K562 (cell line): ENCODE results near the gene APCDD1.

Source experiments
- ESRRA ChIP-seq: fragments of 450-650 bp; IDR thresholded peaks from 2 replicates; pipeline ENCODE4 v1.6.1; 2014; ENCODE audit warnings: low read depth, mild to moderate bottlenecking, moderate library complexity, borderline replicate concordance
- NUFIP1 ChIP-seq: fragments of 450-650 bp; IDR thresholded peaks from 2 replicates; pipeline ENCODE4 v1.6.1; 2018; ENCODE audit not compliant: partially characterized antibody
- POLR2A ChIP-seq: fragments of 450-650 bp; conservative IDR thresholded peaks from 2 replicates; pipeline ENCODE4 v1.6.1; 2016
- ZNF707 ChIP-seq: fragments of 250-450 bp; sonication (Bioruptor Pico); conservative IDR thresholded peaks from 2 replicates; pipeline ENCODE4 v1.8.0; 2022; ENCODE audit warnings: inconsistent platforms, mild to moderate bottlenecking, moderate library complexity

DNA sequence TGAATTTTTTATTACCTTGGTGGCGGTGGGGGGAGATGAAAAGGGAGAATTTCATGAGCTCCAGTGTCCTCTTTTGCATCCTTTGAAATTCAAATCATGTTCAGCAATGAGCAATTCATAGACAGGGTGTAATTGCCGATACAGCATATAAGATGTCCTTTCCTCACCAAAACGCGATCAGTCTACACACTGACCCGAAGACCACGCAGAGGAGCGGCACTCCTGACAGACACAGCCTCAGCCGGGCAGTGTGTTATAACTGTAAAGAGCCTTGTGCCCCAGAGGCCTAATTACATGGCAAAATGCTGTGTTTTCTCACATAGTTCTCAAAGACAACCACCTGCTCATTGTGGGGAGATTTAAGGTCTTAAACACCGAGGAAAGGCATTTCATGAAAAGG lies 38.4 kb upstream of the APCDD1 start:
- TF ChIP-seq ESRRA: no peak
- no peak for TF ChIP-seq NUFIP1
- no peak for TF ChIP-seq ZNF707 (CRISPR knock-in tag)
- TF ChIP-seq POLR2A: no peak
